HepG2 (cell line): Measurements from ENCODE around the gene TALDO1. TPM values are rescaled to one million over a fixed set of nuclear protein-coding genes. Genes with fewer than 3 reads are reported as not detected.
A peak's percentile ranks its signal among the peaks of the same experiment; 100 is the strongest.

ENCODE experiments used
- ELF4 ChIP-seq: sonication (generic); formaldehyde crosslinking; IDR thresholded peaks from 2 replicates; pipeline ENCODE4 v1.5.0; 2020; ENCODE audit warnings: missing genetic modification reagents, mild to moderate bottlenecking, moderate library complexity, borderline replicate concordance
- FOXA1 ChIP-seq, 2 experiments: fragments of 450-650 bp in 1 of 2; sonication (generic) in 1 of 2; formaldehyde crosslinking in 1 of 2; IDR thresholded peaks; 2 replicates each; pipeline versions ENCODE4 v1.4.0 to v1.6.1; 2016 to 2020; ENCODE audit warnings: missing genetic modification reagents in 1 of 2
- MED1 ChIP-seq: sonication (generic); formaldehyde crosslinking; IDR thresholded peaks from 2 replicates; pipeline ENCODE4 v1.4.0; 2020; ENCODE audit warnings: missing genetic modification reagents
- NR2F6 ChIP-seq, 2 experiments: IDR thresholded peaks; 2 replicates each; pipeline ENCODE4 v1.6.1; 2016; ENCODE audit warnings: antibody characterized with exemption in 1 of 2, mild to moderate bottlenecking in 1 of 2
- PCBP1 ChIP-seq: fragments of 200-400 bp; formaldehyde crosslinking; IDR thresholded peaks from 2 replicates; pipeline ENCODE4 v1.6.1; 2017; ENCODE audit warnings: mild to moderate bottlenecking, low read depth, low read length, borderline replicate concordance
- SIN3B ChIP-seq: fragments of 150-350 bp; IDR thresholded peaks from 2 replicates; pipeline ENCODE4 v1.6.1; 2014; ENCODE audit warnings: low read length
- SMC3 ChIP-seq: IDR thresholded peaks from 2 replicates; pipeline ENCODE4 v1.6.1; 2011; ENCODE audit warnings: low read length, improper control_type of control experiment
- U2AF1 ChIP-seq: fragments of 200-400 bp; formaldehyde crosslinking; optimal IDR thresholded peaks from 2 replicates; pipeline ENCODE3; 2017; ENCODE audit warnings: mild to moderate bottlenecking, low read depth, low read length
- YY1 ChIP-seq: IDR thresholded peaks from 2 replicates; pipeline ENCODE4 v1.6.1; 2011; ENCODE audit warnings: low read length, low read depth, moderate library complexity, mild to moderate bottlenecking; ENCODE audit not compliant: insufficient read depth, insufficient replicate concordance
- ZNF136 ChIP-seq: sonication (generic); formaldehyde crosslinking; IDR thresholded peaks from 2 replicates; pipeline ENCODE4 v1.8.1; 2022; ENCODE audit warnings: low read depth, mild to moderate bottlenecking, moderate library complexity, missing genetic modification reagents
- ZNF263 ChIP-seq: sonication (generic); formaldehyde crosslinking; IDR thresholded peaks from 2 replicates; pipeline ENCODE4 v1.4.0; 2020; ENCODE audit warnings: missing genetic modification reagents
- ZNF350 ChIP-seq: sonication (generic); formaldehyde crosslinking; IDR thresholded peaks from 2 replicates; pipeline ENCODE4 v1.4.0; 2020; ENCODE audit warnings: mild to moderate bottlenecking, low read depth, missing genetic modification reagents, borderline replicate concordance
- ZNF614 ChIP-seq: IDR thresholded peaks from 2 replicates; pipeline ENCODE4 v1.6.1; 2018; ENCODE audit warnings: missing biosample characterization, missing genetic modification reagents, inconsistent platforms, borderline replicate concordance
- polyA plus RNA-seq, 8 experiments: library from polyadenylated mRNA; depleted of rRNA in 3 of 8; stranded (reverse) in 7 of 8; unstranded in 1 of 8; fragments of >200 nt; fragmentation: Illumina TruSeq in 4 of 8; extraction: Trizol in 4 of 8; gene quantifications; 2 replicates each; pipeline versions ENCODE4 v1.2.1 to v1.2.3, GENCODE V29; 2011 to 2016; ENCODE audit warnings: low read depth in 4 of 8, missing spikeins in 1 of 8, mixed read lengths in 1 of 8; ENCODE audit not compliant: insufficient read depth in 1 of 8
- total RNA-seq, 5 experiments: library from RNA; depleted of rRNA; stranded (reverse); fragments of >200 nt; fragmentation: Illumina TruSeq; extraction: Trizol; gene quantifications; 2 replicates each; pipeline ENCODE4 v1.2.3, GENCODE V29; 2016; ENCODE audit warnings: low read depth in 1 of 5
- TF ChIP-seq, protein P1 (sequence below): sonication (generic); formaldehyde crosslinking; conservative IDR thresholded peaks from 2 replicates; pipeline ENCODE4 v1.8.0; 2022; ENCODE audit warnings: mild to moderate bottlenecking, moderate library complexity, missing genetic modification reagents
- TF ChIP-seq, protein P2 (sequence below): sonication (generic); formaldehyde crosslinking; IDR thresholded peaks from 2 replicates; pipeline ENCODE4 v1.4.0; 2020; ENCODE audit warnings: low read depth, missing genetic modification reagents
- TF ChIP-seq, protein P3 (sequence below): sonication (generic); formaldehyde crosslinking; conservative IDR thresholded peaks from 2 replicates; pipeline ENCODE4 v1.4.0; 2020; ENCODE audit warnings: mild to moderate bottlenecking, missing genetic modification reagents, moderate library complexity
- TF ChIP-seq, protein P4 (sequence below): sonication (generic); formaldehyde crosslinking; IDR thresholded peaks from 2 replicates; pipeline ENCODE4 v1.8.1; 2022; ENCODE audit warnings: mild to moderate bottlenecking, missing genetic modification reagents

Gene TALDO1
- total and polyA plus RNA-seq, 2 of the 13 experiments (the other 11 are each of a cell fraction or from before 2014, with no cell fraction given), result 107 to 240 TPM

DNA sequence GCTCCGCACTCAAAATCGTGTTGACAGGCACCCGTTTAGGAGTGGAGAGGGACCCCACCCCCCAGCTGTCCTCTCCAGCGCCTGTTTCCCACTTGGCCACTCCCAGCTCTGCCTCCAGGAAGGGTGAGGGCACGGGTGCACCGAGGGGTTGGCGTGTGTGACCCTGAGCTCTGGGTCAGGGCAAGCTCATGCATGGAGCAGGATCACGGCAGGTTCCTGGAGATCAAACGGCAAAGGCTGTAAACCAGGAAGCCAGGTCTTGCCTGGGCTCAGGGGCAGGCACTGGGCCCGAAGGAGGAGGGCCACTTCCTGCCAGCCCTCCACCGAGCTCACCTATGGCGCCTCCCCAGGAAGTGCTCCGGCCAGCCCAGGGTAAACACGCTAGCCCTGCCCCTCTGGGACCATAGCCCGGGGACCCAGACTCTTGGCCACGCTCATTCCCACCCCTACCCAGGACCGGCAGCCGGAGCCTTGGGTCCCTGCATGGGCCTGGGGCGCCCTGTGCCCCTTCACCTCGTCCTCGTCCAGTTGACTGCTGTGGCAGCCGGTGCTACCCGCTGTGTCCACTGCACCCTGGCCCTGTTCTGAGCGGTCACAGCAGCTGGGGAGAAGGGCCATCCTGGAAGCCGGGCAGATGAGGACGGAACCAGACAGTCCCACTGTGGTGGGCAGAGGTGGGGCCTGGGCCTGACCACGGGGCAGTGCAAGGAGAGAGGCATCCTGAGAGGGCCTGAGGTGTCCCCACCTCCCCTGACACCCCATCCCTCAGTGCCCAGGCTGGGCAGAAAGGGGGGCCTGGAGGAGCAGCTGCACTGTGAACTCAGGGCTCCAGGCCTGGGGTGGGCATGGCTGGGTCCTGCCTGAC is 42.3 kb upstream of the TALDO1 start (continued):
- TF ChIP-seq ELF4, result peak; percentile 98; the same call in 1 of the 2 replicates
- TF ChIP-seq SMC3, result no peak
- TF ChIP-seq, protein P1, sequence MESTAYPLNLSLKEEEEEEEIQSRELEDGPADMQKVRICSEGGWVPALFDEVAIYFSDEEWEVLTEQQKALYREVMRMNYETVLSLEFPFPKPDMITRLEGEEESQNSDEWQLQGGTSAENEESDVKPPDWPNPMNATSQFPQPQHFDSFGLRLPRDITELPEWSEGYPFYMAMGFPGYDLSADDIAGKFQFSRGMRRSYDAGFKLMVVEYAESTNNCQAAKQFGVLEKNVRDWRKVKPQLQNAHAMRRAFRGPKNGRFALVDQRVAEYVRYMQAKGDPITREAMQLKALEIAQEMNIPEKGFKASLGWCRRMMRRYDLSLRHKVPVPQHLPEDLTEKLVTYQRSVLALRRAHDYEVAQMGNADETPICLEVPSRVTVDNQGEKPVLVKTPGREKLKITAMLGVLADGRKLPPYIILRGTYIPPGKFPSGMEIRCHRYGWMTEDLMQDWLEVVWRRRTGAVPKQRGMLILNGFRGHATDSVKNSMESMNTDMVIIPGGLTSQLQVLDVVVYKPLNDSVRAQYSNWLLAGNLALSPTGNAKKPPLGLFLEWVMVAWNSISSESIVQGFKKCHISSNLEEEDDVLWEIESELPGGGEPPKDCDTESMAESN (CRISPR knock-in tag), result 0 out of 2 replicates have a peak, but pooled peaks have one; percentile 56
- TF ChIP-seq ZNF350 (CRISPR knock-in tag), result peak; percentile 88; the same call in 1 of the 2 replicates
- no peak for TF ChIP-seq SIN3B
- TF ChIP-seq, protein P2, sequence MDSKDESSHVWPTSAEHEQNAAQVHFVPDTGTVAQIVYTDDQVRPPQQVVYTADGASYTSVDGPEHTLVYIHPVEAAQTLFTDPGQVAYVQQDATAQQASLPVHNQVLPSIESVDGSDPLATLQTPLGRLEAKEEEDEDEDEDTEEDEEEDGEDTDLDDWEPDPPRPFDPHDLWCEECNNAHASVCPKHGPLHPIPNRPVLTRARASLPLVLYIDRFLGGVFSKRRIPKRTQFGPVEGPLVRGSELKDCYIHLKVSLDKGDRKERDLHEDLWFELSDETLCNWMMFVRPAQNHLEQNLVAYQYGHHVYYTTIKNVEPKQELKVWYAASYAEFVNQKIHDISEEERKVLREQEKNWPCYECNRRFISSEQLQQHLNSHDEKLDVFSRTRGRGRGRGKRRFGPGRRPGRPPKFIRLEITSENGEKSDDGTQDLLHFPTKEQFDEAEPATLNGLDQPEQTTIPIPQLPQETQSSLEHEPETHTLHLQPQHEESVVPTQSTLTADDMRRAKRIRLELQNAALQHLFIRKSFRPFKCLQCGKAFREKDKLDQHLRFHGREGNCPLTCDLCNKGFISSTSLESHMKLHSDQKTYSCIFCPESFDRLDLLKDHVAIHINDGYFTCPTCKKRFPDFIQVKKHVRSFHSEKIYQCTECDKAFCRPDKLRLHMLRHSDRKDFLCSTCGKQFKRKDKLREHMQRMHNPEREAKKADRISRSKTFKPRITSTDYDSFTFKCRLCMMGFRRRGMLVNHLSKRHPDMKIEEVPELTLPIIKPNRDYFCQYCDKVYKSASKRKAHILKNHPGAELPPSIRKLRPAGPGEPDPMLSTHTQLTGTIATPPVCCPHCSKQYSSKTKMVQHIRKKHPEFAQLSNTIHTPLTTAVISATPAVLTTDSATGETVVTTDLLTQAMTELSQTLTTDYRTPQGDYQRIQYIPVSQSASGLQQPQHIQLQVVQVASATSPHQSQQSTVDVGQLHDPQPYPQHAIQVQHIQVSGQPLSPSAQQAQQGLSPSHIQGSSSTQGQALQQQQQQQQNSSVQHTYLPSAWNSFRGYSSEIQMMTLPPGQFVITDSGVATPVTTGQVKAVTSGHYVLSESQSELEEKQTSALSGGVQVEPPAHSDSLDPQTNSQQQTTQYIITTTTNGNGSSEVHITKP (CRISPR knock-in tag), result peak; percentile 58; the same call in 1 of the 2 replicates
- TF ChIP-seq ZNF136 (CRISPR knock-in tag), result 0 out of 2 replicates have a peak, but pooled peaks have one; percentile 73
- TF ChIP-seq, protein P3, sequence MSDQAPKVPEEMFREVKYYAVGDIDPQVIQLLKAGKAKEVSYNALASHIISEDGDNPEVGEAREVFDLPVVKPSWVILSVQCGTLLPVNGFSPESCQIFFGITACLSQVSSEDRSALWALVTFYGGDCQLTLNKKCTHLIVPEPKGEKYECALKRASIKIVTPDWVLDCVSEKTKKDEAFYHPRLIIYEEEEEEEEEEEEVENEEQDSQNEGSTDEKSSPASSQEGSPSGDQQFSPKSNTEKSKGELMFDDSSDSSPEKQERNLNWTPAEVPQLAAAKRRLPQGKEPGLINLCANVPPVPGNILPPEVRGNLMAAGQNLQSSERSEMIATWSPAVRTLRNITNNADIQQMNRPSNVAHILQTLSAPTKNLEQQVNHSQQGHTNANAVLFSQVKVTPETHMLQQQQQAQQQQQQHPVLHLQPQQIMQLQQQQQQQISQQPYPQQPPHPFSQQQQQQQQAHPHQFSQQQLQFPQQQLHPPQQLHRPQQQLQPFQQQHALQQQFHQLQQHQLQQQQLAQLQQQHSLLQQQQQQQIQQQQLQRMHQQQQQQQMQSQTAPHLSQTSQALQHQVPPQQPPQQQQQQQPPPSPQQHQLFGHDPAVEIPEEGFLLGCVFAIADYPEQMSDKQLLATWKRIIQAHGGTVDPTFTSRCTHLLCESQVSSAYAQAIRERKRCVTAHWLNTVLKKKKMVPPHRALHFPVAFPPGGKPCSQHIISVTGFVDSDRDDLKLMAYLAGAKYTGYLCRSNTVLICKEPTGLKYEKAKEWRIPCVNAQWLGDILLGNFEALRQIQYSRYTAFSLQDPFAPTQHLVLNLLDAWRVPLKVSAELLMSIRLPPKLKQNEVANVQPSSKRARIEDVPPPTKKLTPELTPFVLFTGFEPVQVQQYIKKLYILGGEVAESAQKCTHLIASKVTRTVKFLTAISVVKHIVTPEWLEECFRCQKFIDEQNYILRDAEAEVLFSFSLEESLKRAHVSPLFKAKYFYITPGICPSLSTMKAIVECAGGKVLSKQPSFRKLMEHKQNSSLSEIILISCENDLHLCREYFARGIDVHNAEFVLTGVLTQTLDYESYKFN (CRISPR knock-in tag), result peak; percentile 92
- TF ChIP-seq, protein P4, sequence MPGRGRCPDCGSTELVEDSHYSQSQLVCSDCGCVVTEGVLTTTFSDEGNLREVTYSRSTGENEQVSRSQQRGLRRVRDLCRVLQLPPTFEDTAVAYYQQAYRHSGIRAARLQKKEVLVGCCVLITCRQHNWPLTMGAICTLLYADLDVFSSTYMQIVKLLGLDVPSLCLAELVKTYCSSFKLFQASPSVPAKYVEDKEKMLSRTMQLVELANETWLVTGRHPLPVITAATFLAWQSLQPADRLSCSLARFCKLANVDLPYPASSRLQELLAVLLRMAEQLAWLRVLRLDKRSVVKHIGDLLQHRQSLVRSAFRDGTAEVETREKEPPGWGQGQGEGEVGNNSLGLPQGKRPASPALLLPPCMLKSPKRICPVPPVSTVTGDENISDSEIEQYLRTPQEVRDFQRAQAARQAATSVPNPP, result no peak
- TF ChIP-seq PCBP1, result 0 out of 2 replicates have a peak, but pooled peaks have one; percentile 15
- TF ChIP-seq U2AF1, result peak; percentile 60
- TF ChIP-seq MED1 (CRISPR knock-in tag), result peak; percentile 98
- TF ChIP-seq ZNF263, result peak; percentile 99
- peak; percentile 70 for TF ChIP-seq FOXA1 (IDR thresholded peaks at IDR 0.05)
- TF ChIP-seq FOXA1 (CRISPR knock-in tag; IDR thresholded peaks at IDR 0.05), result peak; percentile 98
- peak; percentile 92 for TF ChIP-seq ZNF614 (CRISPR knock-in tag)
- peak; percentile 78 for TF ChIP-seq YY1
- peak; percentile 93 for TF ChIP-seq NR2F6 (IDR thresholded peaks at IDR 0.05)
- TF ChIP-seq NR2F6 (CRISPR knock-in tag; IDR thresholded peaks at IDR 0.05), result peak; percentile 98
